T-cell (primary cell): Measurements from ENCODE around the gene KCNK3. TPM values are rescaled to one million over a fixed set of nuclear protein-coding genes. Genes with fewer than 3 reads are reported as not detected.

Experiments
- ATAC-seq, 4 experiments: fragments of 200-7000 bp in 3 of 4; fragments of 150-1000 bp in 1 of 4; cut with Tn5 transposase; replicated peaks in 1 of 4; 1 replicate in 3 of 4; 2 replicates in 1 of 4; pipeline ENCODE4 v1.10.0; 2021; ENCODE audit warnings: moderate library complexity in 3 of 4, mild to moderate bottlenecking in 2 of 4, moderate number of reproducible peaks in 1 of 4
- CTCF ChIA-PET, 2 donors: fragments of 300-600 bp; sonication (Branson Sonifier 250); formaldehyde crosslinking; loops; one replicate each; lab custom pipeline; 2022; ENCODE audit warnings: antibody characterized with exemption in 2 of 2; lab: Charles Lee
- POLR2A ChIA-PET, 2 donors: fragments of 300-600 bp; sonication (Branson Sonifier 250); formaldehyde crosslinking; loops; one replicate each; lab custom pipeline; 2022; ENCODE audit warnings: antibody characterized with exemption in 2 of 2; lab: Charles Lee
- DNase-seq, 35 experiments: peaks; one replicate each; pipeline versions ENCODE4 v3.0.0 to v3.0.0-alpha.2; 2013 to 2023
- H3K27ac ChIP-seq: one replicate; pipeline ENCODE4 v1.5.1; 2013; ENCODE audit warnings: low read length
- H3K27me3 ChIP-seq, 2 experiments: replicated peaks in 1 of 2; 1 replicate in 1 of 2; 2 replicates in 1 of 2; pipeline versions ENCODE4 v1.6.1 to v1.7.0; 2013; ENCODE audit warnings: low read length in 1 of 2, mixed read lengths in 1 of 2; ENCODE audit not compliant: control insufficient read depth in 2 of 2, insufficient read depth in 2 of 2; ENCODE audit errors: extremely low read depth in 1 of 2
- H3K36me3 ChIP-seq, 2 donors: 1 replicate in 1 of 2; 2 replicates in 1 of 2; pipeline versions ENCODE4 v1.6.1 to v1.7.0; 2013; ENCODE audit warnings: low read length in 1 of 2; ENCODE audit not compliant: control insufficient read depth in 2 of 2, insufficient read depth in 1 of 2; ENCODE audit errors: extremely low read depth in 1 of 2
- H3K4me1 ChIP-seq, 2 experiments: 1 replicate in 1 of 2; 2 replicates in 1 of 2; pipeline versions ENCODE4 v1.6.1 to v1.7.0; 2013; ENCODE audit warnings: low read length in 2 of 2, mixed read lengths in 1 of 2; ENCODE audit not compliant: insufficient read depth in 2 of 2, control insufficient read depth in 1 of 2; ENCODE audit errors: extremely low read depth in 1 of 2
- H3K4me3 ChIP-seq, 2 donors: 1 replicate in 1 of 2; 2 replicates in 1 of 2; pipeline versions ENCODE4 v1.5.1 to v1.7.0; 2013; ENCODE audit warnings: mild to moderate bottlenecking in 2 of 2, low read length in 1 of 2, moderate library complexity in 1 of 2; ENCODE audit not compliant: control insufficient read depth in 1 of 2; ENCODE audit errors: extremely low read depth in 1 of 2
- H3K9me3 ChIP-seq: 2 replicates; pipeline ENCODE4 v1.7.0; 2013
- H3K27ac Mint-ChIP-seq, 2 donors: one replicate each; pipeline ENCODE4 v1.8.0; 2020 to 2021; ENCODE audit warnings: mild to moderate bottlenecking in 2 of 2, mixed read lengths in 2 of 2
- H3K27me3 Mint-ChIP-seq, 2 donors: one replicate each; pipeline ENCODE4 v1.8.0; 2021 to 2022; ENCODE audit warnings: mixed read lengths in 2 of 2
- H3K36me3 Mint-ChIP-seq: one replicate; pipeline ENCODE4 v1.8.0; 2021; ENCODE audit warnings: mixed read lengths
- H3K4me1 Mint-ChIP-seq, 3 donors: one replicate each; pipeline ENCODE4 v1.8.0; 2020 to 2022; ENCODE audit warnings: mixed read lengths in 3 of 3, mild to moderate bottlenecking in 1 of 3
- H3K4me3 Mint-ChIP-seq, 3 donors: one replicate each; pipeline ENCODE4 v1.8.0; 2020 to 2022; ENCODE audit warnings: mild to moderate bottlenecking in 3 of 3, mixed read lengths in 3 of 3, moderate library complexity in 3 of 3
- H3K9me3 Mint-ChIP-seq, 3 donors: one replicate each; pipeline ENCODE4 v1.8.0; 2020 to 2022; ENCODE audit warnings: mixed read lengths in 3 of 3
- WGBS: methylation state at CpG from one replicate; pipeline ENCODE4 v1.1.5; 2013; ENCODE audit warnings: missing lambda C conversion rate; ENCODE audit not compliant: insufficient coverage; 5-methylcytosine and 5-hydroxymethylcytosine counted together
- total RNA-seq, 35 experiments: library from RNA in 6 of 35; stranded (reverse) in 6 of 35; fragments of 120-200 nt in 1 of 35; gene quantifications; one replicate each; pipeline versions ENCODE4 v1.2.1 to v1.2.4 and lab custom pipeline; 2013 to 2026

The KCNK3 gene
- total RNA-seq, 5 donors from 2014 or later (not counting 1 experiment from before 2014, with no cell fraction given), result 0.23 to 0.35 (median 0.26) TPM; not detected in 2

DNA sequence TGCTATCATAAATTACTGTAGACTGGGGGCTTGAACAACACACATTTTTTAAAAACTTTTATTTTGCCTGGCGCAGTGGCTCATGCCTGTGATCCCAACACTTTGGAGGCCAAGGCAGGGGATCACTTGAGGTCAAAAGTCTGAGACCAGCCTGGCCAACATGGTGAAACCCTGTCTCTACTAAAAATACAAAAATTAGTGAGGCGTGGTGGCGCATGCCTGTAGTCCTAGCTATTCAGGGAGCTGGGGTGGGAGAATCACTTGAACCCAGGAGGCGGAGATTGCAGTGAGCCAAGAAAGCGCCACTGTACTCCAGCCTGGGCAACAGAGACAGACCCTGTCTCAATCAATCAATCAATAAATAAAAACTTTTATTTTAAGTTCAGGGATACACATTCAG lies 9.1 kb downstream of the KCNK3 start:
- no peaks in the 10 kb centered on the region for H3K4me1 Mint-ChIP-seq
- DNase-seq (no peak), ATAC-seq (no peak)
- Histone ChIP-seq H3K27ac (no peak overlapping the region), H3K27me3 (peaks cover 0 to 59% of the 10 kb centered on the region in 2 experiments), H3K4me3 (no peak overlapping the region), H3K9me3 (no peaks in the 10 kb centered on the region), H3K36me3 (no peaks in the 10 kb centered on the region), H3K4me1 (no peaks in the 10 kb centered on the region)
- 57% methylated on average over 1 of the region's 5 CpGs for WGBS
- CTCF ChIA-PET, result no interaction called here
- H3K36me3 Mint-ChIP-seq, result no peaks in the 10 kb centered on the region
- no peak overlapping the region for H3K4me3 Mint-ChIP-seq
- no peaks in the 10 kb centered on the region for H3K9me3 Mint-ChIP-seq
- H3K27ac Mint-ChIP-seq, result no peak overlapping the region
- POLR2A ChIA-PET, result no interaction called here
- peaks cover 34 to 49% of the 10 kb centered on the region in 2 donors for H3K27me3 Mint-ChIP-seq

DNA sequence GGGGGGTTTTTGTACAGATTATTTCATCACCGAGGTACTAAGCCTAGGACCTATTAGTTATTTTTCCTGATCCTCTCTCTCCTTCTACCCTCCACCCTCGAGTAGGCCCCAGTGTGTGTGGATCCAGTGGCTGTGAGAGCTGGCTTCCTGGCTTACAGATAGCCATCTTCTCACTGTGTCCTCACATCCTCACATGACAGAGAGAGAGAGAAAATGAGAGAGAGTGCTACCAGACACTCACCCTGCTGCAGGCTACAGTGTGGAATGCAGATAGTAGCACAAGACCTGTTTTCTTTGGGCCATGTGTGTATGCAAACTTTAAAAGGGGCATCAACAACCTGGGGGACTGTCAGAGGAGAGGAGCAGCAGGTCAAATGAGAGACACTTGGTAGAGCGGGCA lies 9.5 kb downstream of the KCNK3 start:
- DNase-seq (no peak), ATAC-seq (no peak)
- WGBS, result 100% methylated on average over 1 of the region's 3 CpGs
- CTCF ChIA-PET, result no interaction called here
- Mint-ChIP-seq H3K27me3 (peaks cover 31 to 45% of the 10 kb centered on the region in 2 donors), H3K4me3 (no peak overlapping the region), H3K4me1 (no peaks in the 10 kb centered on the region), H3K36me3 (no peaks in the 10 kb centered on the region), H3K9me3 (no peaks in the 10 kb centered on the region), H3K27ac (no peak overlapping the region)
- Histone ChIP-seq H3K27me3 (peaks cover 0 to 59% of the 10 kb centered on the region in 2 experiments), H3K27ac (no peak overlapping the region), H3K4me1 (no peaks in the 10 kb centered on the region), H3K4me3 (no peak overlapping the region), H3K36me3 (no peaks in the 10 kb centered on the region), H3K9me3 (no peaks in the 10 kb centered on the region)
- POLR2A ChIA-PET, result no interaction called here

- H3K4me3 ChIP-seq, result no peak overlapping the region
- POLR2A ChIA-PET, result no interaction called here
- WGBS, result 73% methylated on average over 5 of the region's 7 CpGs
- ATAC-seq (no peak), DNase-seq (no peak)
- H3K4me1 ChIP-seq, result no peaks in the 10 kb centered on the region
- H3K36me3 ChIP-seq, result no peaks in the 10 kb centered on the region
- H3K27me3 Mint-ChIP-seq, result peaks cover 13 to 26% of the 10 kb centered on the region in 2 donors
- no peaks in the 10 kb centered on the region for H3K36me3 Mint-ChIP-seq
- CTCF ChIA-PET, result no interaction called here
- no peak overlapping the region for H3K27ac Mint-ChIP-seq
- no peaks in the 10 kb centered on the region for H3K4me1 Mint-ChIP-seq
- no peaks in the 10 kb centered on the region for H3K9me3 ChIP-seq
- H3K9me3 Mint-ChIP-seq, result no peaks in the 10 kb centered on the region
- H3K4me3 Mint-ChIP-seq, result no peak overlapping the region
- no peak overlapping the region for H3K27ac ChIP-seq
- peaks cover 0 to 42% of the 10 kb centered on the region in 2 experiments for H3K27me3 ChIP-seq
Observed at GRCh38 chr2:26704441-26704977, 12.0 kb downstream of the KCNK3 start.

GRCh38 chr2:26705126-26705525 lies 12.6 kb downstream of the KCNK3 start:
- Histone ChIP-seq H3K9me3 (no peaks in the 10 kb centered on the region), H3K27me3 (peaks cover 0 to 37% of the 10 kb centered on the region in 2 experiments), H3K27ac (no peak overlapping the region), H3K4me1 (no peaks in the 10 kb centered on the region), H3K36me3 (no peaks in the 10 kb centered on the region), H3K4me3 (no peak overlapping the region)
- H3K4me1 Mint-ChIP-seq, result no peaks in the 10 kb centered on the region
- WGBS, result 40% methylated on average over 1 of the region's 5 CpGs
- H3K27ac Mint-ChIP-seq, result no peak overlapping the region
- H3K9me3 Mint-ChIP-seq, result no peaks in the 10 kb centered on the region
- POLR2A ChIA-PET, result no interaction called here
- H3K4me3 Mint-ChIP-seq, result no peak overlapping the region
- no peak for DNase-seq
- H3K27me3 Mint-ChIP-seq, result peaks cover 13 to 26% of the 10 kb centered on the region in 2 donors
- no peak for ATAC-seq
- CTCF ChIA-PET, result no interaction called here
- no peaks in the 10 kb centered on the region for H3K36me3 Mint-ChIP-seq

DNA sequence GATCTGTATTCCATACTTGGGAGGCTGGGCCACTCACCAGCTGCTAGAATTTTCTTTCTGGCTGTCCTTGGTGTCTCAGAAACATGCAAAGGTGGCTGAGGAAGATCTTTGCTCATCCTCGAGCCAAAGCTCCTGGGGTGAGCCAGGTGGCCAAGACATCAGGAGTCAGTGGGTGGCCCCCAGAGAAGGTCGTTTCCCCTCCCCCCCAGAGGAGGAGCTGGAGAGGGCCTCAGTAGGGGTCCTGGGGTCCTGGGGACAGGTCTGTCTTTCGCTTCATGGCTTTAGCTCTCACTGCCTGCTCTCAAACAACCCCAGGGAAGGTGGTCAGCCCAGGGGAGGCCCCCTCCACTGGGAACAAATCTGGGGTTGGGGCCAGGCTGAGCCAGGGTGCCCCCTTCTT lies 13.6 kb downstream of the KCNK3 start:
- no peaks in the 10 kb centered on the region for H3K36me3 Mint-ChIP-seq
- ChIA-PET CTCF (no interaction called here), POLR2A (no interaction called here)
- no peak overlapping the region for H3K27ac Mint-ChIP-seq
- H3K4me1 Mint-ChIP-seq, result no peaks in the 10 kb centered on the region
- Histone ChIP-seq H3K27ac (no peak overlapping the region), H3K4me1 (no peaks in the 10 kb centered on the region), H3K36me3 (no peaks in the 10 kb centered on the region), H3K9me3 (no peaks in the 10 kb centered on the region), H3K27me3 (peaks cover 0 to 40% of the 10 kb centered on the region in 2 experiments), H3K4me3 (no peak overlapping the region)
- no peak for DNase-seq
- H3K4me3 Mint-ChIP-seq, result no peak overlapping the region
- H3K9me3 Mint-ChIP-seq, result no peaks in the 10 kb centered on the region
- no peak for ATAC-seq
- H3K27me3 Mint-ChIP-seq, result peaks cover 6 to 23% of the 10 kb centered on the region in 2 donors
- no CpG with 5 or more reads among the region's 3 CpGs for WGBS

GRCh38 chr2:26706616-26707473 lies 14.3 kb downstream of the KCNK3 start:
- DNase-seq (no peak), ATAC-seq (no peak)
- Mint-ChIP-seq H3K36me3 (no peaks in the 10 kb centered on the region), H3K27ac (no peak overlapping the region), H3K4me3 (no peak overlapping the region), H3K9me3 (no peaks in the 10 kb centered on the region), H3K4me1 (no peaks in the 10 kb centered on the region), H3K27me3 (peaks cover 6 to 24% of the 10 kb centered on the region in 2 donors)
- Histone ChIP-seq H3K36me3 (no peaks in the 10 kb centered on the region), H3K4me3 (no peak overlapping the region), H3K27ac (no peak overlapping the region), H3K27me3 (peaks cover 0 to 38% of the 10 kb centered on the region in 2 experiments), H3K9me3 (no peaks in the 10 kb centered on the region), H3K4me1 (no peaks in the 10 kb centered on the region)
- ChIA-PET POLR2A (no interaction called here), CTCF (no interaction called here)
- WGBS, result 65% methylated on average over 15 of the region's 19 CpGs
